ENCODE measurements around the gene SLC7A14.

DNA sequence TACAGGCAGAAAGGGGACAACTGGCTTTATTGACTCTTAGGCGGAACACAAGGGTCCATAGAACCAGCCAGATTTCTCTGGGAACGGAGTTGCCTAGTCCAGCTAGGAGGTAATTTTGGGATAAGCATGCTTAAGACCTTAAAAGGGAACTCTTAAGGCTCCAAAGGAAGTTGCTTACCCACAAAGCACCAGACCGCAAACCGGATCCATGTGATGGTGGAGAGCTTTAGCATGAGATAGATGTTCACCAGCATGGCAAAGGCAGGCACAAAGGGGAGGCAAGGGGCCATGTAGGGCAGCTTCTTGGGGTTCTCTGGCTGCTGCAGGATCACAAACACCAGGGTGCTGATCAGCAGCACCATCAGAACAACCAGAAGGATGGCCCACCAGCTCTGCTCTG, 105.8 kb downstream of the SLC7A14 start:
- TF ChIP-seq, protein P1, sequence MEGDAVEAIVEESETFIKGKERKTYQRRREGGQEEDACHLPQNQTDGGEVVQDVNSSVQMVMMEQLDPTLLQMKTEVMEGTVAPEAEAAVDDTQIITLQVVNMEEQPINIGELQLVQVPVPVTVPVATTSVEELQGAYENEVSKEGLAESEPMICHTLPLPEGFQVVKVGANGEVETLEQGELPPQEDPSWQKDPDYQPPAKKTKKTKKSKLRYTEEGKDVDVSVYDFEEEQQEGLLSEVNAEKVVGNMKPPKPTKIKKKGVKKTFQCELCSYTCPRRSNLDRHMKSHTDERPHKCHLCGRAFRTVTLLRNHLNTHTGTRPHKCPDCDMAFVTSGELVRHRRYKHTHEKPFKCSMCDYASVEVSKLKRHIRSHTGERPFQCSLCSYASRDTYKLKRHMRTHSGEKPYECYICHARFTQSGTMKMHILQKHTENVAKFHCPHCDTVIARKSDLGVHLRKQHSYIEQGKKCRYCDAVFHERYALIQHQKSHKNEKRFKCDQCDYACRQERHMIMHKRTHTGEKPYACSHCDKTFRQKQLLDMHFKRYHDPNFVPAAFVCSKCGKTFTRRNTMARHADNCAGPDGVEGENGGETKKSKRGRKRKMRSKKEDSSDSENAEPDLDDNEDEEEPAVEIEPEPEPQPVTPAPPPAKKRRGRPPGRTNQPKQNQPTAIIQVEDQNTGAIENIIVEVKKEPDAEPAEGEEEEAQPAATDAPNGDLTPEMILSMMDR (conservative IDR thresholded peaks at IDR 0.05), result no peak
- TF ChIP-seq ZFX (IDR thresholded peaks at IDR 0.05), result no peak

All from C4-2B (cell line).